ENCODE measurements around the gene OTULIN.

OTULIN gene

GRCh38 chr5:14669415-14669814 lies 4.9 kb downstream of the OTULIN start:
- DNase-seq = no peak

GRCh38 chr5:14669975-14670374 lies 5.5 kb downstream of the OTULIN start:
- no peak for DNase-seq

- DNase-seq = no peak
Observed at GRCh38 chr5:14671414-14671813, 6.9 kb downstream of the OTULIN start.

- DNase-seq = no peak
Observed at GRCh38 chr5:14672082-14672481, 7.6 kb downstream of the OTULIN start.

- no peak for DNase-seq
Observed at GRCh38 chr5:14672484-14673394, 8.2 kb downstream of the OTULIN start.

GRCh38 chr5:14673443-14673842 lies 8.9 kb downstream of the OTULIN start:
- DNase-seq = no peak

- DNase-seq = no peak
Observed at GRCh38 chr5:14674983-14675854, 10.7 kb downstream of the OTULIN start.

GRCh38 chr5:14675865-14676300 lies 11.4 kb downstream of the OTULIN start:
- DNase-seq = no peak

GRCh38 chr5:14676320-14676719 lies 11.8 kb downstream of the OTULIN start:
- no peak for DNase-seq

GRCh38 chr5:14678773-14679334 lies 14.3 kb downstream of the OTULIN start:
- DNase-seq = no peak

GRCh38 chr5:14679595-14679994 lies 15.1 kb downstream of the OTULIN start:
- no peak for DNase-seq

GRCh38 chr5:14681236-14681752 lies 16.8 kb downstream of the OTULIN start:
- no peak for DNase-seq

- no peak for DNase-seq
Observed at GRCh38 chr5:14683906-14684455, 19.5 kb downstream of the OTULIN start.

GRCh38 chr5:14684757-14685156 lies 20.2 kb downstream of the OTULIN start:
- no peak for DNase-seq

- no peak for DNase-seq
Observed at GRCh38 chr5:14685757-14686156, 21.2 kb downstream of the OTULIN start.

- DNase-seq = no peak
Observed at GRCh38 chr5:14686517-14686916, 22.0 kb downstream of the OTULIN start.

- DNase-seq = no peak
Observed at GRCh38 chr5:14687023-14687665, 22.6 kb downstream of the OTULIN start.

- DNase-seq = no peak
Observed at GRCh38 chr5:14693070-14693469, 28.6 kb downstream of the OTULIN start.

GRCh38 chr5:14695152-14695551 lies 30.6 kb downstream of the OTULIN start:
- no peak for DNase-seq

- no peak for DNase-seq
Observed at GRCh38 chr5:14696057-14696456, 31.5 kb downstream of the OTULIN start.

- DNase-seq = no peak
Observed at GRCh38 chr5:14696851-14697250, 32.3 kb downstream of the OTULIN start.

- no peak for DNase-seq
Observed at GRCh38 chr5:14698495-14698894, 34.0 kb downstream of the OTULIN start.
